Activated CD8-positive, alpha-beta T cell treated with anti-CD3 and anti-CD28 coated beads for 36 hours (primary cell): ENCODE data around the gene DGCR6. TPM values are rescaled to one million over a fixed set of nuclear protein-coding genes. Genes with fewer than 3 reads are reported as not detected.

ENCODE experiments used
- ATAC-seq: fragments of 200-7000 bp; cut with Tn5 transposase; one replicate; pipeline ENCODE4 v1.10.0; 2021; ENCODE audit warnings: mild to moderate bottlenecking, moderate library complexity
- CTCF ChIA-PET: fragments of 350-600 bp; sonication (Branson Sonifier 250); formaldehyde crosslinking; loops from one replicate; lab custom pipeline; 2021; ENCODE audit warnings: antibody characterized with exemption; lab: Charles Lee
- POLR2A ChIA-PET: fragments of 350-600 bp; sonication (Branson Sonifier 250); formaldehyde crosslinking; loops from one replicate; lab custom pipeline; 2021; ENCODE audit warnings: antibody characterized with exemption; lab: Charles Lee
- DNase-seq: peaks from one replicate; pipeline ENCODE4 v3.0.0-alpha.2; 2020
- H3K27ac Mint-ChIP-seq: one replicate; pipeline ENCODE4 v1.8.0; 2021; ENCODE audit warnings: mild to moderate bottlenecking, mixed read lengths
- H3K27me3 Mint-ChIP-seq: one replicate; pipeline ENCODE4 v1.8.0; 2021; ENCODE audit warnings: mixed read lengths
- H3K36me3 Mint-ChIP-seq: one replicate; pipeline ENCODE4 v1.8.0; 2021; ENCODE audit warnings: low read depth, mixed read lengths
- H3K4me1 Mint-ChIP-seq: one replicate; pipeline ENCODE4 v1.8.0; 2021; ENCODE audit warnings: low read depth, mixed read lengths
- H3K4me3 Mint-ChIP-seq: one replicate; pipeline ENCODE4 v1.8.0; 2021; ENCODE audit warnings: mild to moderate bottlenecking, moderate library complexity, mixed read lengths
- H3K9me3 Mint-ChIP-seq: one replicate; pipeline ENCODE4 v1.8.0; 2021; ENCODE audit warnings: mixed read lengths
- intact Hi-C: fragments of 100-400 bp; cut with micrococcal nuclease; formaldehyde crosslinking; loops from one replicate; pipeline ENCODE4 v1.10.0; 2022
- total RNA-seq, 2 experiments: library from RNA; stranded (reverse); gene quantifications; one replicate each; pipeline ENCODE4 v1.2.3, GENCODE V29; 2021
- TF ChIP-seq, protein P1 (sequence below): fragments of 200-600 bp; IDR thresholded peaks from one replicate; pipeline ENCODE4 v1.8.0; 2022; ENCODE audit warnings: antibody characterized with exemption, mild to moderate bottlenecking

Gene DGCR6
- total RNA-seq, 2 experiments from 2014 or later: 0.88 to 1.4 TPM

GRCh38 chr22:18925368-18926064 is 19.4 kb downstream of the DGCR6 start:
- no peaks in the 10 kb centered on the region for H3K9me3 Mint-ChIP-seq
- no peak for ATAC-seq
- POLR2A ChIA-PET: no interaction called here
- CTCF ChIA-PET: no interaction called here
- intact Hi-C loops: no loop called here
- H3K27me3 Mint-ChIP-seq: no peaks in the 10 kb centered on the region
- DNase-seq: no peak
- H3K36me3 Mint-ChIP-seq: no peaks in the 10 kb centered on the region
- TF ChIP-seq, protein P1, sequence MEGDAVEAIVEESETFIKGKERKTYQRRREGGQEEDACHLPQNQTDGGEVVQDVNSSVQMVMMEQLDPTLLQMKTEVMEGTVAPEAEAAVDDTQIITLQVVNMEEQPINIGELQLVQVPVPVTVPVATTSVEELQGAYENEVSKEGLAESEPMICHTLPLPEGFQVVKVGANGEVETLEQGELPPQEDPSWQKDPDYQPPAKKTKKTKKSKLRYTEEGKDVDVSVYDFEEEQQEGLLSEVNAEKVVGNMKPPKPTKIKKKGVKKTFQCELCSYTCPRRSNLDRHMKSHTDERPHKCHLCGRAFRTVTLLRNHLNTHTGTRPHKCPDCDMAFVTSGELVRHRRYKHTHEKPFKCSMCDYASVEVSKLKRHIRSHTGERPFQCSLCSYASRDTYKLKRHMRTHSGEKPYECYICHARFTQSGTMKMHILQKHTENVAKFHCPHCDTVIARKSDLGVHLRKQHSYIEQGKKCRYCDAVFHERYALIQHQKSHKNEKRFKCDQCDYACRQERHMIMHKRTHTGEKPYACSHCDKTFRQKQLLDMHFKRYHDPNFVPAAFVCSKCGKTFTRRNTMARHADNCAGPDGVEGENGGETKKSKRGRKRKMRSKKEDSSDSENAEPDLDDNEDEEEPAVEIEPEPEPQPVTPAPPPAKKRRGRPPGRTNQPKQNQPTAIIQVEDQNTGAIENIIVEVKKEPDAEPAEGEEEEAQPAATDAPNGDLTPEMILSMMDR: no peak
- H3K4me1 Mint-ChIP-seq: no peaks in the 10 kb centered on the region
- H3K27ac Mint-ChIP-seq: no peak overlapping the region
- no peak overlapping the region for H3K4me3 Mint-ChIP-seq

GRCh38 chr22:18927020-18927419 is 20.9 kb downstream of the DGCR6 start:
- ATAC-seq: no peak
- TF ChIP-seq, protein P1: no peak
- no peak overlapping the region for H3K4me3 Mint-ChIP-seq
- ChIA-PET POLR2A (no interaction called here), CTCF (no interaction called here)
- H3K27ac Mint-ChIP-seq: no peak overlapping the region
- no peaks in the 10 kb centered on the region for H3K27me3 Mint-ChIP-seq
- intact Hi-C loops: no loop called here
- no peak for DNase-seq
- H3K4me1 Mint-ChIP-seq: no peaks in the 10 kb centered on the region
- H3K9me3 Mint-ChIP-seq: no peaks in the 10 kb centered on the region
- no peaks in the 10 kb centered on the region for H3K36me3 Mint-ChIP-seq

GRCh38 chr22:18927573-18927972 is 21.5 kb downstream of the DGCR6 start:
- TF ChIP-seq, protein P1: no peak
- ChIA-PET CTCF (no interaction called here), POLR2A (no interaction called here)
- no peak overlapping the region for H3K4me3 Mint-ChIP-seq
- H3K4me1 Mint-ChIP-seq: no peaks in the 10 kb centered on the region
- ATAC-seq (no peak), DNase-seq (no peak)
- intact Hi-C loops: no loop called here
- H3K27ac Mint-ChIP-seq: no peak overlapping the region
- no peaks in the 10 kb centered on the region for H3K36me3 Mint-ChIP-seq
- no peaks in the 10 kb centered on the region for H3K9me3 Mint-ChIP-seq
- no peaks in the 10 kb centered on the region for H3K27me3 Mint-ChIP-seq

DNA sequence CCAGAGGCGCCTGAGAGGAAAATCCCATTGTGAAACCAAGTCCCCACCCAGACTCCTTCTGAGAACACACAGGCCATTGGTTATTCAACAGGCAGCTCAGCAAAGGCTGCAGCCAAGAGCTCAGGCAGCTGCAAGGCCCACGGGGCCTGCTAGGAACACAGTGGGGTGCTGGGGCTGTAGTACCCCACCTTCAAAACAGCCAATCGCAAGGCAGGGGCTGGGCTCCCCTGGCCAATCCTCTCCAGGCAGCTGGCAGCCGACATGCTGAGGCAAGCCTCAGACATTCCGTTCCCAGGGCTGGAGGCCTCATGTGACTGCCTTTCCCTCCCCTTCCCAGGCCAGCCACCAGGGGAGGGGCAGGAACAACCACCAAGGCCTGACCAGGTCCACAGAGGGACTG is 23.3 kb downstream of the DGCR6 start:
- ChIA-PET POLR2A (no interaction called here), CTCF (no interaction called here)
- no peaks in the 10 kb centered on the region for H3K4me1 Mint-ChIP-seq
- intact Hi-C loops: no loop called here
- H3K27me3 Mint-ChIP-seq: no peaks in the 10 kb centered on the region
- H3K27ac Mint-ChIP-seq: no peak overlapping the region
- ATAC-seq (no peak), DNase-seq (no peak)
- H3K4me3 Mint-ChIP-seq: no peak overlapping the region
- no peaks in the 10 kb centered on the region for H3K9me3 Mint-ChIP-seq
- TF ChIP-seq, protein P1: no peak
- H3K36me3 Mint-ChIP-seq: no peaks in the 10 kb centered on the region

DNA sequence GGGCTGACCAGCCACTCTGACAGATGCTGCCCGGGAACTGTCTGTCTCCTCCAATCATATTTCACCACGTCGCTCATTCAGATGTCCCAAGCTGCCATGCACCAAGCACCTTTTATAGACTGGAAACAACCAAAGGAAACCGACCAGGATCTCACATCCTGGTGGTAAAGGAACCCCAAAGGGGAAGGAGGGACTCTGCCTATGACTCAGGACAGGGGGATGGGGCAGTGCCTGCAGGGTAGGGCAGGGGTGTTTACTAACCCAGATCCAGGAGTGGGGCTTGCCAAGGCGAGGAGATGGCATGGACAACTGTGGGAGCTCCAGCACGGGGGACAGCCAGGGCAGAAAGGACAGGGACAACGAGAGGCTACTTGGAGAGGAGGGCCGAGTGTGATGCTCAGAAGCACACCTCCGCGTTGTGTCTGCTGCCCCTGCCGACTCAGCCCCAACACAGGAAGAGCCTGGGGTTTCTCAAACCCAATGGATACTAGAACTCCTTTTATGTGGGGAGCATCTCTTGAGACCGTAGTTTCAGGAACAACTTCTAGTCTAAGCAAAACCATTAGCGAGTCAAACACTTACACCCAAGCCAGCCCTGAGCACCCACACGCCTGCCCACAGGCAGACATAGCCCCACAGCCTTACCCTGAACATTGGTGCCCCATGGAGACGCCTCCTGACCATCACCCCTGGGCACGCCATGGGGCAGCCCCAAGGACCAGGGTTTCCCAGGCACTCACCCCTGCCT is 26.0 kb downstream of the DGCR6 start:
- DNase-seq (no peak), ATAC-seq (peak; percentile 38)
- ChIA-PET CTCF (no interaction called here), POLR2A (no interaction called here)
- no peak overlapping the region for H3K4me3 Mint-ChIP-seq
- H3K27ac Mint-ChIP-seq: no peak overlapping the region
- H3K4me1 Mint-ChIP-seq: no peaks in the 10 kb centered on the region
- H3K27me3 Mint-ChIP-seq: no peaks in the 10 kb centered on the region
- H3K9me3 Mint-ChIP-seq: no peaks in the 10 kb centered on the region
- intact Hi-C loops: no loop called here
- H3K36me3 Mint-ChIP-seq: no peaks in the 10 kb centered on the region
- TF ChIP-seq, protein P1: no peak
